Uterus (tissue), 2 donors: ENCODE data around the gene BSPH1.

Experiments used
- POLR2A ChIP-seq, 2 donors: fragments of 450-650 bp; IDR thresholded peaks; one replicate each; pipeline ENCODE4 v1.6.1; 2016; ENCODE audit warnings: antibody characterized with exemption in 2 of 2, mild to moderate bottlenecking in 1 of 2, moderate library complexity in 1 of 2
- TF ChIP-seq, protein P1 (sequence below), 4 experiments: fragments of 200-600 bp in 2 of 4; fragments of 450-650 bp in 2 of 4; sonication (generic) in 2 of 4; IDR thresholded peaks; one replicate each; pipeline ENCODE4 v1.5.1; 2016 to 2019; ENCODE audit warnings: antibody characterized with exemption in 4 of 4, mild to moderate bottlenecking in 2 of 4, moderate library complexity in 1 of 4

DNA sequence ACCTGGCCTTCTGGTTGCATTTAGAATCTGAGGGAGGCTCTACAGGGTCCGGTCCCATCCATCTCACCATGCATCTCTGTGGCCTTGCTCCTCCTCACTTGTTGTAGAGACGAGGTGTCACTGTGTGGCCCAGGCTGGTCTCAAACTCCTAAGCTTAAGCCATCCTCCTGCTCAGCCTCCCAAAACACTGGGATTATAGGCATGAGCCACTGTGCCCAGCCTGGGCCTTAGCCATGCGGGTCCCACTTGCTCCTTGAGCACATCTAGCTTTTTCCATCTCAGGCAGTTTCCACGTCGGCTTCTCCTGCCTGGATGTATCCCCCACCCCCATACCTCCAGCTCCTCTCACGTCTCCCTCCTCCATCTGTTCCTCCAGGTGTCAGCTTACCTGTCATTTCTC, 12.3 kb upstream of the BSPH1 start:
- TF ChIP-seq, protein P1, sequence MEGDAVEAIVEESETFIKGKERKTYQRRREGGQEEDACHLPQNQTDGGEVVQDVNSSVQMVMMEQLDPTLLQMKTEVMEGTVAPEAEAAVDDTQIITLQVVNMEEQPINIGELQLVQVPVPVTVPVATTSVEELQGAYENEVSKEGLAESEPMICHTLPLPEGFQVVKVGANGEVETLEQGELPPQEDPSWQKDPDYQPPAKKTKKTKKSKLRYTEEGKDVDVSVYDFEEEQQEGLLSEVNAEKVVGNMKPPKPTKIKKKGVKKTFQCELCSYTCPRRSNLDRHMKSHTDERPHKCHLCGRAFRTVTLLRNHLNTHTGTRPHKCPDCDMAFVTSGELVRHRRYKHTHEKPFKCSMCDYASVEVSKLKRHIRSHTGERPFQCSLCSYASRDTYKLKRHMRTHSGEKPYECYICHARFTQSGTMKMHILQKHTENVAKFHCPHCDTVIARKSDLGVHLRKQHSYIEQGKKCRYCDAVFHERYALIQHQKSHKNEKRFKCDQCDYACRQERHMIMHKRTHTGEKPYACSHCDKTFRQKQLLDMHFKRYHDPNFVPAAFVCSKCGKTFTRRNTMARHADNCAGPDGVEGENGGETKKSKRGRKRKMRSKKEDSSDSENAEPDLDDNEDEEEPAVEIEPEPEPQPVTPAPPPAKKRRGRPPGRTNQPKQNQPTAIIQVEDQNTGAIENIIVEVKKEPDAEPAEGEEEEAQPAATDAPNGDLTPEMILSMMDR (IDR thresholded peaks at IDR 0.05), result no peak
- TF ChIP-seq POLR2A (IDR thresholded peaks at IDR 0.05), result no peak
